Activated CD4-positive, CD25-positive, alpha-beta regulatory T cell treated with anti-CD3 and anti-CD28 coated beads, Interleukin-2, amount 50 U/mL, for 72 hours (primary cell): ENCODE measurements around the gene SLC26A8.

ENCODE experiments used
- DNase-seq: peaks from one replicate; pipeline ENCODE4 v3.0.0; 2021

Gene SLC26A8

GRCh38 chr6:36023996-36024795, at the start of gene SLC26A8:
Gene SLC26A8, minus strand, starts transcription at chr6:36024641. Its CDS starts 4,934 bp downstream, at chr6:36019707.
- DNase-seq, result no peak

- no peak for DNase-seq
These were observed 49.1 kb upstream of the SLC26A8 start for GRCh38 chr6:36073587-36073986.

GRCh38 chr6:36072681-36073080, 48.2 kb upstream of the SLC26A8 start:
- no peak for DNase-seq

- DNase-seq, result no peak
These were observed 47.3 kb upstream of the SLC26A8 start for GRCh38 chr6:36071714-36072113.

GRCh38 chr6:36071281-36071680, 46.8 kb upstream of the SLC26A8 start:
- DNase-seq, result no peak

- no peak for DNase-seq
These were observed 45.8 kb upstream of the SLC26A8 start for GRCh38 chr6:36070252-36070651.

GRCh38 chr6:36069573-36069972, 45.1 kb upstream of the SLC26A8 start:
- DNase-seq, result no peak

GRCh38 chr6:36068586-36068985, 44.1 kb upstream of the SLC26A8 start:
- no peak for DNase-seq

GRCh38 chr6:36068012-36068392, 43.6 kb upstream of the SLC26A8 start:
- no peak for DNase-seq

- no peak for DNase-seq
These were observed 43.1 kb upstream of the SLC26A8 start for GRCh38 chr6:36067374-36068011.

- no peak for DNase-seq
These were observed 42.4 kb upstream of the SLC26A8 start for GRCh38 chr6:36066817-36067216.

- no peak for DNase-seq
These were observed 41.5 kb upstream of the SLC26A8 start for GRCh38 chr6:36065916-36066315.

- no peak for DNase-seq
These were observed 40.4 kb upstream of the SLC26A8 start for GRCh38 chr6:36064770-36065396.

- DNase-seq, result no peak
These were observed 39.0 kb upstream of the SLC26A8 start for GRCh38 chr6:36063318-36064060.

GRCh38 chr6:36062247-36062646, 37.8 kb upstream of the SLC26A8 start:
- DNase-seq, result no peak

GRCh38 chr6:36061236-36061635, 36.8 kb upstream of the SLC26A8 start:
- no peak for DNase-seq

GRCh38 chr6:36056178-36056577, 31.7 kb upstream of the SLC26A8 start:
- no peak for DNase-seq

GRCh38 chr6:36054956-36055355, 30.5 kb upstream of the SLC26A8 start:
- DNase-seq, result no peak

GRCh38 chr6:36054415-36054814, 30.0 kb upstream of the SLC26A8 start:
- no peak for DNase-seq

- no peak for DNase-seq
These were observed 29.4 kb upstream of the SLC26A8 start for GRCh38 chr6:36053878-36054277.

- DNase-seq, result no peak
These were observed 27.7 kb upstream of the SLC26A8 start for GRCh38 chr6:36052097-36052496.

- no peak for DNase-seq
These were observed 26.7 kb upstream of the SLC26A8 start for GRCh38 chr6:36050947-36051710.

GRCh38 chr6:36050305-36050704, 25.9 kb upstream of the SLC26A8 start:
- no peak for DNase-seq
